Memory B cell (primary cell): Measurements from ENCODE around the gene MAGI2.

ENCODE experiments used
- ATAC-seq: fragments of 150-1000 bp; cut with Tn5 transposase; 2 replicates; pipeline ENCODE4 v1.10.0; 2021; ENCODE audit warnings: low read depth, mild to moderate bottlenecking, moderate library complexity
- DNase-seq, 2 donors: peaks; one replicate each; pipeline ENCODE4 v3.0.0; 2022; ENCODE audit warnings: low spot score in 2 of 2
- H3K27ac Mint-ChIP-seq: one replicate; pipeline ENCODE4 v1.8.0; 2022; ENCODE audit warnings: mild to moderate bottlenecking, moderate library complexity, mixed read lengths
- H3K27me3 Mint-ChIP-seq: one replicate; pipeline ENCODE4 v1.8.0; 2022; ENCODE audit warnings: mixed read lengths
- H3K36me3 Mint-ChIP-seq: one replicate; pipeline ENCODE4 v1.8.0; 2022; ENCODE audit warnings: mild to moderate bottlenecking, mixed read lengths
- H3K4me1 Mint-ChIP-seq: one replicate; pipeline ENCODE4 v1.8.0; 2022; ENCODE audit warnings: mixed read lengths
- H3K4me3 Mint-ChIP-seq: one replicate; pipeline ENCODE4 v1.8.0; 2022; ENCODE audit warnings: mild to moderate bottlenecking, moderate library complexity, mixed read lengths
- H3K9me3 Mint-ChIP-seq: one replicate; pipeline ENCODE4 v1.8.0; 2022; ENCODE audit warnings: mixed read lengths

Gene MAGI2

GRCh38 chr7:78736548-78736947, 716.9 kb downstream of the MAGI2 start:
- H3K4me3 Mint-ChIP-seq, result no peak overlapping the region
- H3K27me3 Mint-ChIP-seq, result no peaks in the 10 kb centered on the region
- H3K4me1 Mint-ChIP-seq, result no peaks in the 10 kb centered on the region
- peaks cover 1% of the 10 kb centered on the region for H3K9me3 Mint-ChIP-seq
- ATAC-seq (no peak), DNase-seq (no peak)
- H3K27ac Mint-ChIP-seq, result no peak overlapping the region
- H3K36me3 Mint-ChIP-seq, result no peaks in the 10 kb centered on the region

GRCh38 chr7:78734626-78735025, 718.8 kb downstream of the MAGI2 start:
- H3K36me3 Mint-ChIP-seq, result no peaks in the 10 kb centered on the region
- no peak for ATAC-seq

DNA sequence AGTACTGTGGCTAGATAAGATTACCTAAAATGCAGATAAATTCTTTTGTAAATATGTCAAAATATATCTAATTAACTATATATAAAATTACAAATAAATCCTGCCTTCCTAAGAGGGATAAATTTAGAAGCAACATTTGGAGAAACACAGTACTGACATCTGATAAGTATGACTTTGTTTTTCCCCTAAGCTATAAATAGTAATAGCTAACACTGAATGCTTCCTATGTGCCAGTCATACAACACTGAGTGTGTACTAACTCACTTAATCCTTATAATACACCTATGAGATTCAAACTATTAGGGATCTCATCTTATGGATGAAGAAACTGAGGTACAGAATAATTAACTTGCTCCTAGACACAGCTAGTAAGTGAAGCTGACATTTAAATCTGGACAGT, 733.4 kb downstream of the MAGI2 start:
- Mint-ChIP-seq H3K4me3 (no peak overlapping the region), H3K27me3 (no peaks in the 10 kb centered on the region), H3K36me3 (no peaks in the 10 kb centered on the region), H3K27ac (no peak overlapping the region), H3K9me3 (peaks cover 5% of the 10 kb centered on the region), H3K4me1 (no peaks in the 10 kb centered on the region)
- DNase-seq (no peak), ATAC-seq (no peak)

More at GRCh38 chr7:78734626-78735025, 718.8 kb downstream of the MAGI2 start:
- Mint-ChIP-seq H3K9me3 (peaks cover 1% of the 10 kb centered on the region), H3K27ac (no peak overlapping the region), H3K4me3 (no peak overlapping the region), H3K27me3 (no peaks in the 10 kb centered on the region), H3K4me1 (no peaks in the 10 kb centered on the region)
- DNase-seq, result no peak

DNA sequence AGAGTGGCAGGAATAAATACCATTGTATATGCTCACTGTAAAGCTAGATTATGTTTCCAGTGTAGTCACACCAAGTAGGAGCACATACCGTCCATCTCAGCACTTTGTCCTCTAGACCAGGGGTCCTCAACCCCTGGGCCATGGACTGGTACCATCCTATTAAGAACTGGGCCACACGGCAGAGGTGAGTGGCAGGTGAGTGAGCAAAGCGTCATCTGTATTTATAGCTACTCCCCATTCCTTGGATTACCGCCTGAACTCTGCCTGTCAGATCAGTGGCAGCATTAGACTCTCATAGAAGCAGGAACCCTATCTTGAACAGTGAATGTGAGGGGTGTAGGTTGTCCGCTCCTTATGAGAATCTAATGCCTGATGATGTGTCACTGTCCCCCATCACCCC, 735.3 kb downstream of the MAGI2 start:
- Mint-ChIP-seq H3K27me3 (no peaks in the 10 kb centered on the region), H3K4me1 (no peaks in the 10 kb centered on the region), H3K36me3 (no peaks in the 10 kb centered on the region), H3K9me3 (no peaks in the 10 kb centered on the region), H3K4me3 (no peak overlapping the region), H3K27ac (no peak overlapping the region)
- ATAC-seq (no peak), DNase-seq (no peak)

DNA sequence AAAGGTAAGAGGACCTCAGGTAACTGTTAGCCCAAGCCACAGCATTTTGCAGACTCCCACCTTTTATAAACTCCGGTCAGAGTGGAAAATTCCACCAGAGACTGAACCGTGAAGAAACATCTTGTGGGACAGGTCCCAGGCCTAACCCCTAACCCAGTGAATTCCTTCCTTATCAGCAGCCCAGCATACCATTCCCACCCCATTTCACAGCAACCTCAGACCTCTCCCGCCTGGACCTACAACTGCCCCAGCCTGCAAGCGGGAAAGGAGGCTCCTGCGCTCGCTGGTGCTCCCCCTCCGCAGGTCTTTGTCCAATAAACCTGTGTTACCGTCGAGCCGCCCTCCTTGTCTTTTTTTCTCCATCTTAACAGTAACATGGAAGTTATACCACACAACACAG, 736.6 kb downstream of the MAGI2 start:
- H3K36me3 Mint-ChIP-seq, result no peaks in the 10 kb centered on the region
- no peak for ATAC-seq
- H3K27ac Mint-ChIP-seq, result no peak overlapping the region
- no peaks in the 10 kb centered on the region for H3K27me3 Mint-ChIP-seq
- no peaks in the 10 kb centered on the region for H3K4me1 Mint-ChIP-seq
- no peak for DNase-seq
- H3K4me3 Mint-ChIP-seq, result no peak overlapping the region
- H3K9me3 Mint-ChIP-seq, result no peaks in the 10 kb centered on the region

- no peak for ATAC-seq
- H3K9me3 Mint-ChIP-seq, result no peaks in the 10 kb centered on the region
- no peak overlapping the region for H3K4me3 Mint-ChIP-seq
These were observed 739.1 kb downstream of the MAGI2 start for GRCh38 chr7:78714356-78714755.

DNA sequence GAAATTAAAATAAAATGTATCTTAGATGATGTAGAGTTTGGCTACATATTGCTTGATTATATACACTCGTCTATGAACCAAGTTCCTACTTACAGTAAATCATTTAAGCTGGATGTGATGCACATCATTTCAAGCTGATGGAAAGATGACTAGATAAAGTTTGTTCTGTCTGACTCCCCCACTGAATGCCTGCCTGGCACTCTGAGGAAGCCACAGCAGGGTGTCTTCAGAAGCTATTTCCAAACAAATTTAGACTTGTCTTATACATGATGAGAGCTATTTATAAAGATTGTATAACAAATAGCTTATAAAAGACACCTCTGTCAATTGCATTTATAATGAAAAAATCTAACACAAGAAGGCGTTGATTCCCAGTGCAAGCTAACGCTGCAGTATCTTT, 741.4 kb downstream of the MAGI2 start:
- ATAC-seq, result no peak
- Mint-ChIP-seq H3K27ac (no peak overlapping the region), H3K4me1 (no peaks in the 10 kb centered on the region), H3K9me3 (no peaks in the 10 kb centered on the region), H3K36me3 (no peaks in the 10 kb centered on the region), H3K27me3 (no peaks in the 10 kb centered on the region), H3K4me3 (no peak overlapping the region)
- no peak for DNase-seq

More at GRCh38 chr7:78714356-78714755, 739.1 kb downstream of the MAGI2 start:
- no peak overlapping the region for H3K27ac Mint-ChIP-seq
- DNase-seq, result no peak
- H3K36me3 Mint-ChIP-seq, result no peaks in the 10 kb centered on the region
- no peaks in the 10 kb centered on the region for H3K4me1 Mint-ChIP-seq
- no peaks in the 10 kb centered on the region for H3K27me3 Mint-ChIP-seq

DNA sequence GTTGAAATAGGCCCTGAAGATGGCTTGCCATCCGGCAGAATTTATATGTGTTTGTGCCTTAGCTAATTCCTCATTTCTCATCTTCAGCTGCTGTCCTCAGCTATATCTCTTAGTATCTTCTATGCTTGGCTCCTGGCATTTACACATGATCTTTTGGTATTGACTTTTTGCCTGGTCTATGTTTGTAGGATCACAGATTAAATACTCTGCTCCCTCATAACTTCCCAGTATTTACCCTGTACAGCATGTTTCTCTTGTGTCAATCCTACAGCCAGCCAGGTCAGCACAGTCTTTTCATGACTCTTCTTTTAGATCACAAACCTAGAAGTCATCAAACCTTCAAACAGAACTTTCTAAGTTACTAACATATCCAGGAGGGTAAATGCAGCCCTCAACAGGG, 743.8 kb downstream of the MAGI2 start:
- no peaks in the 10 kb centered on the region for H3K27me3 Mint-ChIP-seq
- H3K36me3 Mint-ChIP-seq, result no peaks in the 10 kb centered on the region
- H3K4me3 Mint-ChIP-seq, result no peak overlapping the region
- DNase-seq, result no peak
- H3K27ac Mint-ChIP-seq, result no peak overlapping the region
- H3K9me3 Mint-ChIP-seq, result no peaks in the 10 kb centered on the region
- no peaks in the 10 kb centered on the region for H3K4me1 Mint-ChIP-seq
- ATAC-seq, result no peak

GRCh38 chr7:78704504-78704903, 749.0 kb downstream of the MAGI2 start:
- ATAC-seq (no peak), DNase-seq (no peak)
- Mint-ChIP-seq H3K9me3 (peaks cover 2% of the 10 kb centered on the region), H3K27ac (no peak overlapping the region), H3K4me3 (no peak overlapping the region), H3K36me3 (no peaks in the 10 kb centered on the region), H3K4me1 (no peaks in the 10 kb centered on the region), H3K27me3 (no peaks in the 10 kb centered on the region)

DNA sequence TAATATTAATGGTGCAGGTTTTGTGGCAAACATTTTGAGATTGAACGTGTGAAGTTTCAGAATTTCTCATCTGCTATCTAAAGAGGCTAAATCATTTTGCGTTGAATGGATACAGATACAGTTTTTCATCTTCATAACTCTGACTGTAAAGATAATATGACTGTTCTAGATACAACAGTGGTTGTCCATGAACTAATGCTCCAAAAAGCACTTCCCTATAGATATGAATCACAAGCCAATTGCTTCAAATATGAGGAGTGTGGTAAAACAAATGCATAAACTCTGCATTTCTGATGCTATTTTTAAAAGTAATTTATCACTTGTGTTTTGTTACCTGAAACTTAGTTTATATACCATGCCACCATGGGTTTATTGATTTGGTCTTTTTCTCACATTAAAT, 750.1 kb downstream of the MAGI2 start:
- Mint-ChIP-seq H3K36me3 (no peaks in the 10 kb centered on the region), H3K27ac (no peak overlapping the region), H3K4me3 (no peak overlapping the region), H3K27me3 (no peaks in the 10 kb centered on the region), H3K4me1 (no peaks in the 10 kb centered on the region), H3K9me3 (peaks cover 2% of the 10 kb centered on the region)
- ATAC-seq (no peak), DNase-seq (no peak)

DNA sequence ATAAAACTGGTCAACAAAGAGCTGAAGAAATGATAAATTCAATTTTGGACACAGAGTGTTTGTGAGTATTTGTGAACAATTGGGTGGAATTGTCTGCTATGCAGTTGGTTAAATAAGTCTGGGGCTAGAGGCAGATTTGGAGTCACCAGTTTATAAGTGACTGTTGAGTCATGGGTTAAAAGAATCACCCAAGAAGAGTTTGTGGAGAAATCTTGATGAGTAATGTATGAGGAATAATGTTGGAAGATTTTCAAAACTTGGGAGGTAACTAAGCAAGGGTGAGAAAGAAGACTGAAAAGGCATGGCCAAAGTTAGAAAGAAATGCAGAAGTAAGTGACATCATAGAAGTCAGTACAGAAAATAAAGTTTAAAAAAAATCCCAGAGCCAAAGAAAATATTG, 750.7 kb downstream of the MAGI2 start:
- DNase-seq (no peak), ATAC-seq (no peak)
- Mint-ChIP-seq H3K27me3 (no peaks in the 10 kb centered on the region), H3K36me3 (no peaks in the 10 kb centered on the region), H3K27ac (no peak overlapping the region), H3K4me3 (no peak overlapping the region), H3K4me1 (no peaks in the 10 kb centered on the region), H3K9me3 (peaks cover 2% of the 10 kb centered on the region)

GRCh38 chr7:78695826-78696225, 757.6 kb downstream of the MAGI2 start:
- Mint-ChIP-seq H3K4me1 (no peaks in the 10 kb centered on the region), H3K4me3 (no peak overlapping the region), H3K27me3 (no peaks in the 10 kb centered on the region), H3K36me3 (no peaks in the 10 kb centered on the region), H3K27ac (no peak overlapping the region), H3K9me3 (no peaks in the 10 kb centered on the region)
- DNase-seq, result no peak
- ATAC-seq, result no peak

DNA sequence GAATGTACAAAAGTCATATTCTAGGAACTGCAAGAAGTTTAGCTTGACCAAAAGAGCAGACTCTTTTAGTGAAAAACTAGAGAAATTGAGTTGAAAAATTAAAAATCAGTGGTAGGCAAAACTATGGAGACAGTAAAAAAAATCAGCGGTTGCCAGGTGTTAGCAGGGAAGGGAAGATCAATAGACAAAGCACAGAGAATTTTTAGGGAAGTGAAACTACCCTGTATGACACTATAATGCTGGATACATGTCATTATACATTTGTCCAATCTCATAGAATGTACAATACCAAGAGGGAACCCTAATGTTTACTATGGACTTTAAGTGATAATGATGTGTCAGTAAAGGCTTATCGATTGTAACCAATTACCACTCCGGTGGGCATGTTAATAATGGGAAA, 761.9 kb downstream of the MAGI2 start:
- ATAC-seq (peak; percentile 46), DNase-seq (no peak)
- Mint-ChIP-seq H3K36me3 (no peaks in the 10 kb centered on the region), H3K27ac (no peak overlapping the region), H3K4me1 (no peaks in the 10 kb centered on the region), H3K9me3 (peaks cover 1% of the 10 kb centered on the region), H3K27me3 (no peaks in the 10 kb centered on the region), H3K4me3 (no peak overlapping the region)

GRCh38 chr7:78690174-78690573, 763.3 kb downstream of the MAGI2 start:
- Mint-ChIP-seq H3K27me3 (no peaks in the 10 kb centered on the region), H3K4me3 (no peak overlapping the region), H3K36me3 (no peaks in the 10 kb centered on the region), H3K9me3 (peaks cover 1% of the 10 kb centered on the region), H3K27ac (no peak overlapping the region), H3K4me1 (no peaks in the 10 kb centered on the region)
- no peak for DNase-seq
- no peak for ATAC-seq

DNA sequence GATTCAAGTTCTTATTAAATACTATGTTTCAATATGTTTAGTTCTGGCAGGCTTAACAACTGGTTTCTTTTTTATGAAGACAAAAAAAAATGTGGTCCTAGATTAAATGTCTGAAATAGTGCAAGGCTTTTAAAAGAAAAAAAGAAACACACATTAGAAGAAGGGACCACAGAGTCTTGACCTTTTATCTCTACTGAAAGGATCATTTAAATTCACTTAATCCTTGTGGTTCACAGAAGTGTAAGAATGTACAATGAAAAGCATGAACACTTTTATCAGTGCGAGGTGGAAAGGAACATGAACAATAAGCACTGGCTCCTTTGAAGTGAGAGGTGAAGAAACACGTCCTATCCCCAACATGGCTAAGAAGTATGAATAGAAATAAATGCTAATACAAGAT, 765.1 kb downstream of the MAGI2 start:
- Mint-ChIP-seq H3K4me3 (no peak overlapping the region), H3K36me3 (no peaks in the 10 kb centered on the region), H3K4me1 (no peaks in the 10 kb centered on the region), H3K27me3 (no peaks in the 10 kb centered on the region), H3K27ac (no peak overlapping the region), H3K9me3 (peaks cover 1% of the 10 kb centered on the region)
- ATAC-seq, result no peak
- no peak for DNase-seq

- no peaks in the 10 kb centered on the region for H3K4me1 Mint-ChIP-seq
- H3K27ac Mint-ChIP-seq, result no peak overlapping the region
- no peaks in the 10 kb centered on the region for H3K27me3 Mint-ChIP-seq
- peaks cover 3% of the 10 kb centered on the region for H3K9me3 Mint-ChIP-seq
- ATAC-seq (no peak), DNase-seq (no peak)
- H3K4me3 Mint-ChIP-seq, result no peak overlapping the region
- no peaks in the 10 kb centered on the region for H3K36me3 Mint-ChIP-seq
These were observed 767.3 kb downstream of the MAGI2 start for GRCh38 chr7:78686189-78686588.
